ENCODE results near the gene CFAP57.
"Not testable (repeated sequence)": the region's sequence is repeated elsewhere in the genome, so short reads cannot be mapped to it uniquely, and the experiment has no call there.

The CFAP57 gene

DNA sequence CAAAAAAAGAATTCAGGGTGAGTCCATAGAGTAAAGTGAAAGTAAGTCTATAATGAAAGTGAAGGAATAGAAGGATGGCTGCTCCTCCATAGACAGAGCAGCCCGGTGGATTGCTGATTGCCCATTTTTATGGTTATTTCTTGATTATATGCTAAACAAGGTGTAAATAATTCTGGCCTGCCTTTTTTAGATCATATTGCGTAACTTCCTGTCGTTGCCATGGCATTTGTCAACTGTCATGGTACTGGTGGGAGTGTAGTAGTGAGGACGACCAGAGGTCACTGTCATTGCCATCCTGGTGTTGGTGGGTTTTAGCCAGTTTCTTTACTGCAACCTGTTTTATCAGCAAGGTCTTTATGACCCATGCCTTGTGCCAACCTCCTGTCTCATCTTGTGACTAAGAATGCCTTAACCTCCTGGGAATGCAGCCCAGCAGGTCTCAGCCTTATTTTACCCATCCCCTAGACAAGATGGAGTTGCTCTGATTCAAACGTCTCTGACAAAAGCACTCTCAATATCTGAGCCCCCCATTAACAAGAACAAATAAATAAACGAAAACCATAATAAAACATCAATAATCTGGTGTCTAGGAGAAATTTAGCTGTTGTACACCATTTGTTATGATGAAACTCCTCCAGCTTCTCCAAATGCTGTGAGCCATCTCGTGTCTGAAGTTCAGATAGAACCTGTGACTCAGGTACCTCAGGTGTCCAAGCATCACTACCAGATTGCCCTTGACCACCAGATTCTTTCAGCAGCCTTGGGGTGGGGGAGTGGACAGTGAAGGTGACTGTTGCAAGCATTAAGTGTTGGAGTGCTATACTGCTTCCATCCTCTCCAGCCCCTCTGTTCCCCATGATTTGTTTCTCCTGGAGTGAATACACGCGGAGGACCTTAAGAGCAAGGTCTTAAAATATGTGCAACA lies 36.0 kb upstream of the CFAP57 start:
- no peak overlapping the region for H3K27ac ChIP-seq
- CTCF ChIA-PET: interaction anchor here (0.6 to 0.8 kb wide), 2 partner anchors 12 to 214 kb away, joined by 3 to 4 read pairs; no protein-coding TSS in a partner anchor
- DNase-seq (ENCODE audit: low spot score): peak; percentile 54
- TF ChIP-seq CTCF (conservative IDR thresholded peaks at IDR 0.05; ENCODE audit: low read depth): no peak
- POLR2A ChIA-PET (ENCODE audit: low non-redundant PET): no interaction called here

DNA sequence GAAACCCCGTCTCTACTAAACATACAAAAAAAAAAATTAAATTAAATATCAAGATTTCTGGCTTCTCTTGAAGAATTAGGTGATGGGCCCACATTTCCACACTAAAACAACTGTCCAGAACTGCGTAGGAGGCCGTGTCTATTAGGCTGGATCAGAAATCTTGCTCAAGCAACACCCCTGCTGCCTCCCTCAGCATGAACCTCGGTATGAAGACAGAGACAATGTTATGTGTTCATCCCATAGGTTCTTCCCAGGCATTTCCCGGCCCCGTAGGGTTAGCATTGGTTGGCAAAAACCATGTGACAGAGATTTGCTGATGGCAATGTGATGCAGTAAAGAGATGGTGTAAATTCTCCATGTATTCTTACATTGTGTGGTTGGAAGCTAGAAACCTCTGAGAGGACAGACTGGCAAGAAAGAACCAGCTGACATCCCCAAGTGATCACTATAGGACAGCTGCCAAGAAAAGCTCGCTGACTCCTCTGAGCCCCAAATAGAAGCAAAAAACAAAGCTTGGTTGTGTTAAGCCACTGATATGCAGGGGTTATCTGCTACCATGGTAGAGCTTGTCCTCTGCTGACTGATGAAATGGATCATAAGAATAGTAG lies 34.6 kb upstream of the CFAP57 start:
- TF ChIP-seq CTCF (conservative IDR thresholded peaks at IDR 0.05; ENCODE audit: low read depth): no peak
- H3K27ac ChIP-seq: no peak overlapping the region
- ChIA-PET POLR2A (ENCODE audit: low non-redundant PET) (no interaction called here), CTCF (interaction anchor here (0.7 kb wide), 1 partner anchor 27 kb away, joined by 3 read pairs; no protein-coding TSS in a partner anchor)
- no peak for DNase-seq (ENCODE audit: low spot score)

DNA sequence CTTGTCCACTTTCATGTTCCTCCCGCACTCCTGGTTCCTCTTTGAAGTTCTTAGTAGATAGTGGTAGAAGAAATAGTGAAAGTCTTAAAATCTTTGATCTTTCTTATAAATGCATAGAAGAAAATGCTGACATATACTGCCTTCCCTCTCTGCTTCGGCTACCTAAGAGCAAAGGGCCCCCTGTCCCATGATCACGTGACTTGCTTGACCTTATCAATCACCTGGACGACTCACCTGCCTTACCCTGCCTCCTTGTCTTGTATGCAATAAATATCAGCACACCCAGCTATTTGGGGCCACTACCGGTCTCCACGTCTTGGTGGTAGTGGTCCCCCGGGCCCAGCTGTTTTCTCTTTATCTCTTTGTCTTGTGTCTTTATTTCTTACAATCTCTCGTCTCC lies 32.8 kb upstream of the CFAP57 start:
- DNase-seq (ENCODE audit: low spot score); CTCF ChIA-PET; H3K27ac ChIP-seq; POLR2A ChIA-PET (ENCODE audit: low non-redundant PET): not testable (repeated sequence)

DNA sequence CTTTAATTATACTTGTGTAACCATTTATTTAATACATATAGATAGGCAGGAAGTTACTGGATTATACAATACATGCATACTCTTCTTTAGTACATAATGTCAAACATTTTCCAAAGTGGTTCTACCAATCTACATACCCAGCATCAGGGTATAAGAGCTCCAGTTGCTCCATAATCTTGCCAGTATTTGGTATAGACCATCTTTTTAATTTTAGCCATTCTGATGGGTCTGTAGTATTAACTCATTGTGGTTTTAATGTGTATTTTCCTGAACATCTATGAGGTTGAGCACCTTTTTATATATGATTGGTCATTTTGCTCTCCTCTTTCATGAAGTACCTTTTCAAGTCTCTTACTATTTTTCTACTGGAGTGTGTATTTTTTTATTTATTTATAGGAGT lies 32.1 kb upstream of the CFAP57 start:
- ChIA-PET CTCF (no interaction called here), POLR2A (ENCODE audit: low non-redundant PET) (no interaction called here)
- no peak for TF ChIP-seq CTCF (conservative IDR thresholded peaks at IDR 0.05; ENCODE audit: low read depth)
- H3K27ac ChIP-seq: no peak overlapping the region
- DNase-seq (ENCODE audit: low spot score): no peak

- ChIA-PET POLR2A (ENCODE audit: low non-redundant PET) (no interaction called here), CTCF (no interaction called here)
- DNase-seq (ENCODE audit: low spot score): no peak
- no peak overlapping the region for H3K27ac ChIP-seq
- TF ChIP-seq CTCF (conservative IDR thresholded peaks at IDR 0.05; ENCODE audit: low read depth): no peak
Measured at GRCh38 chr1:43140583-43140982, 31.5 kb upstream of the CFAP57 start.

DNA sequence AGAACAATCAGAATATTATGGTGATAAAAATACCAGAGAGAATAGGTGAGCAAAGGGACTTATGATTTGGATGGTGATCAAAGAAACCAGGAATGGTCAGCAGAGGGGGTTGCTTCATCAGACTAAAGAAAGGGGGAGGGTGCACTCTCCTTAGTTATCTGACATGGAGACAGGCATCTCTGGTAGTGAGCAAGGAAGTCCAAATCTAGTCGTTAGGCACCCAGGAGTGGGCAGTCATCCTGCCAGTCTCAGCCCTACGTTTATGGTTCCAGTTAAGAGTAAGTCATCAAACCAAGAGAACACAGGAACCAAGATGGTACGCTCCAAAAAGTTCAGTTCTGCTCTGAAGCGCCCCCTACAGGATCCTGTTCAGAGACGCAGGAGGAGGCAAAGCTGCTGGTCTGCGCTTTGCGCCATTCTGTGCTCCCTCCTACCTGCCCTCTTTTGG lies 28.7 kb upstream of the CFAP57 start:
- H3K27ac ChIP-seq: no peak overlapping the region
- ChIA-PET POLR2A (ENCODE audit: low non-redundant PET) (no interaction called here), CTCF (interaction anchor here (0.8 kb wide), 1 partner anchor 231 kb away, joined by 3 read pairs; no protein-coding TSS in a partner anchor)
- no peak for DNase-seq (ENCODE audit: low spot score)
- no peak; the same call in 1 of the 2 replicates for TF ChIP-seq CTCF (conservative IDR thresholded peaks at IDR 0.05; ENCODE audit: low read depth)

DNA sequence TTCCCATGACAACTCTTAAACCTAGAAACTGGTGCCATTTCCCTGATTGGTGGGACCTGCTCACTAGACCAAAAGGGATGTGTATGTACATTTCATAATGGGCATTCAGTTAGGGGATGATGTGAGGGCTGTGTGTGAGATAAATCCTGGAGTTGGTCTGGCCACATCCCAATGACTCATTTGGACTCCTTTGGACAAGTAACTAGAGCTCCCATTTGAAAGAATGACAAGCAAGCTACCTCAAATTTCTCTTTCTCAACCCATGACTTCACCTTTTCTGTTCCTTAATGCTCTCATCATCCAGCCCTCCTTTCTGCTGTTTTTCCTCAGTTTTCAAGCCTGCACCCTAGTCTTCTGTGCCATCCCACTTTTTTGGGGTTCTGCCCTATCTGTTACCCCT lies 27.9 kb upstream of the CFAP57 start:
- CTCF ChIA-PET: interaction anchor here (0.8 kb wide), 1 partner anchor 231 kb away, joined by 3 read pairs; no protein-coding TSS in a partner anchor
- peak; percentile 66 for DNase-seq (ENCODE audit: low spot score)
- H3K27ac ChIP-seq: peak overlapping the region; percentile 55
- no peak for TF ChIP-seq CTCF (conservative IDR thresholded peaks at IDR 0.05; ENCODE audit: low read depth)
- POLR2A ChIA-PET (ENCODE audit: low non-redundant PET): no interaction called here

All from RWPE1 (cell line).